GM08714 (cell line): ENCODE results near the gene ARL5C.

Experiments
- H3K4me3 ChIP-seq: fragments of 200-500 bp; sonication (Bioruptor generic); 2 replicates; pipeline ENCODE4 v1.5.1; 2014; ENCODE audit warnings: mild to moderate bottlenecking, low read length, inconsistent platforms
- ZNF274 ChIP-seq: IDR thresholded peaks from 2 replicates; pipeline ENCODE4 v1.6.1; 2012; ENCODE audit warnings: mild to moderate bottlenecking, low read depth, low read length

The ARL5C gene

GRCh38 chr17:39165841-39166349, at the start of gene ARL5C:
ARL5C (minus strand) TSS chr17:39166161; CDS start chr17:39165760, 401 bp downstream.
- TF ChIP-seq ZNF274 = no peak
- H3K4me3 ChIP-seq = peak within 1 kb of the TSS; percentile 47; the same call in 1 of the 2 replicates

GRCh38 chr17:39213852-39214251, 47.9 kb upstream of the ARL5C start:
- H3K4me3 ChIP-seq = no peak overlapping the region

GRCh38 chr17:39212841-39213480, 47.0 kb upstream of the ARL5C start:
- TF ChIP-seq ZNF274 = no peak
- H3K4me3 ChIP-seq = no peak overlapping the region

More at GRCh38 chr17:39213852-39214251, 47.9 kb upstream of the ARL5C start:
- TF ChIP-seq ZNF274 = no peak

GRCh38 chr17:39212195-39212810, 46.3 kb upstream of the ARL5C start:
- TF ChIP-seq ZNF274 = no peak
- H3K4me3 ChIP-seq = no peak overlapping the region

GRCh38 chr17:39210093-39210434, 44.1 kb upstream of the ARL5C start:
- H3K4me3 ChIP-seq = no peak overlapping the region

GRCh38 chr17:39209317-39210092, 43.5 kb upstream of the ARL5C start:
- H3K4me3 ChIP-seq = no peak overlapping the region
- TF ChIP-seq ZNF274 = no peak

More at GRCh38 chr17:39210093-39210434, 44.1 kb upstream of the ARL5C start:
- no peak for TF ChIP-seq ZNF274

- no peak overlapping the region for H3K4me3 ChIP-seq
- TF ChIP-seq ZNF274 = no peak
Measured at GRCh38 chr17:39208893-39209292, 42.9 kb upstream of the ARL5C start.

- no peak overlapping the region for H3K4me3 ChIP-seq
- no peak for TF ChIP-seq ZNF274
Measured at GRCh38 chr17:39208136-39208535, 42.2 kb upstream of the ARL5C start.

- no peak for TF ChIP-seq ZNF274
- no peak overlapping the region for H3K4me3 ChIP-seq
Measured at GRCh38 chr17:39205112-39205526, 39.2 kb upstream of the ARL5C start.

- TF ChIP-seq ZNF274 = no peak
- no peak overlapping the region for H3K4me3 ChIP-seq
Measured at GRCh38 chr17:39204245-39204644, 38.3 kb upstream of the ARL5C start.

- TF ChIP-seq ZNF274 = no peak
- H3K4me3 ChIP-seq = peak overlapping the region; percentile 99
Measured at GRCh38 chr17:39200957-39201510, 35.1 kb upstream of the ARL5C start.

- TF ChIP-seq ZNF274 = no peak
- peak within 1 kb of the TSS; percentile 99 for H3K4me3 ChIP-seq
Measured at GRCh38 chr17:39200070-39200879, 34.3 kb upstream of the ARL5C start, which contains the start of gene RPL19. RPL19 (plus strand) TSS chr17:39200283; CDS start chr17:39200345, 62 bp downstream.

GRCh38 chr17:39199820-39200069, 33.8 kb upstream of the ARL5C start:
- peak overlapping the region; percentile 99 for H3K4me3 ChIP-seq
- no peak for TF ChIP-seq ZNF274

- H3K4me3 ChIP-seq = no peak overlapping the region
- TF ChIP-seq ZNF274 = no peak
Measured at GRCh38 chr17:39198186-39198566, 32.2 kb upstream of the ARL5C start.
